Measurements from ENCODE around the gene CSTB.

CSTB gene

GRCh38 chr21:43779660-43780059 lies 3.6 kb upstream of the CSTB start:
- peak; percentile 70 for DNase-seq (ENCODE audit: low read depth)
- no peak overlapping the region for H3K4me3 ChIP-seq (ENCODE audit: low read depth, low read length)
- TF ChIP-seq CTCF (IDR thresholded peaks at IDR 0.05; ENCODE audit: insufficient read depth, low read depth, low read length, missing control alignments), result no peak

GRCh38 chr21:43778469-43779335 lies 2.6 kb upstream of the CSTB start:
- H3K4me3 ChIP-seq (ENCODE audit: low read depth, low read length), result no peak overlapping the region
- no peak for TF ChIP-seq CTCF (IDR thresholded peaks at IDR 0.05; ENCODE audit: insufficient read depth, low read depth, low read length, missing control alignments)
- DNase-seq (ENCODE audit: low read depth), result no peak

- no peak for TF ChIP-seq CTCF (IDR thresholded peaks at IDR 0.05; ENCODE audit: insufficient read depth, low read depth, low read length, missing control alignments)
- no peak for DNase-seq (ENCODE audit: low read depth)
- no peak overlapping the region for H3K4me3 ChIP-seq (ENCODE audit: low read depth, low read length)
These were observed 1.8 kb upstream of the CSTB start for GRCh38 chr21:43777953-43778352.

- no peak for DNase-seq (ENCODE audit: low read depth)
- peak overlapping the region; percentile 76 for H3K4me3 ChIP-seq (ENCODE audit: low read depth, low read length)
- TF ChIP-seq CTCF (IDR thresholded peaks at IDR 0.05; ENCODE audit: insufficient read depth, low read depth, low read length, missing control alignments), result no peak
These were observed 918 bp downstream of the CSTB start for GRCh38 chr21:43775190-43775589.

GRCh38 chr21:43774163-43774562 lies 1.9 kb downstream of the CSTB start:
- no peak overlapping the region for H3K4me3 ChIP-seq (ENCODE audit: low read depth, low read length)
- TF ChIP-seq CTCF (IDR thresholded peaks at IDR 0.05; ENCODE audit: insufficient read depth, low read depth, low read length, missing control alignments), result no peak
- DNase-seq (ENCODE audit: low read depth), result no peak

GRCh38 chr21:43772425-43772821 lies 3.7 kb downstream of the CSTB start:
- no peak overlapping the region for H3K4me3 ChIP-seq (ENCODE audit: low read depth, low read length)
- TF ChIP-seq CTCF (IDR thresholded peaks at IDR 0.05; ENCODE audit: insufficient read depth, low read depth, low read length, missing control alignments), result no peak
- no peak for DNase-seq (ENCODE audit: low read depth)
